ENCODE measurements around the gene GTSE1. TPM values are rescaled to one million over a fixed set of nuclear protein-coding genes. Genes with fewer than 3 reads are reported as not detected.

The GTSE1 gene
- total RNA-seq, 1 experiment from 2014 or later, result 20.6 TPM

Other genes with a start within 250 kb of the GTSE1 start
- 6.0 and 7.7 TPM in 2 replicates for gene PPARA, start 146.3 kb upstream of the GTSE1 start, total RNA-seq (2014; rRNA removed)
- 14.1 and 21.0 TPM in 2 replicates for gene CDPF1, start 46.6 kb upstream of the GTSE1 start, total RNA-seq (2014; rRNA removed)
- gene PKDREJ, start 33.5 kb upstream of the GTSE1 start, total RNA-seq (2014; rRNA removed), result not detected in 2 replicates
- 26.8 and 41.4 TPM in 2 replicates for gene TTC38, start 28.9 kb upstream of the GTSE1 start, total RNA-seq (2014; rRNA removed)
- gene TRMU, start 38.8 kb downstream of the GTSE1 start, total RNA-seq (2014; rRNA removed), result 63.5 and 63.6 TPM in 2 replicates
- gene CELSR1, start 240.8 kb downstream of the GTSE1 start, total RNA-seq (2014; rRNA removed), result 14.2 and 19.3 TPM in 2 replicates